Measurements from ENCODE around the gene ERG28. TPM values are rescaled to one million over a fixed set of nuclear protein-coding genes. Genes with fewer than 3 reads are reported as not detected.

ERG28 gene
- polyA plus RNA-seq, 3 donors = 1.6 to 8.2 (median 5.7) TPM

GRCh38 chr14:75649773-75650172 is 10.9 kb downstream of the ERG28 start:
- Histone ChIP-seq H4K20me1 (ENCODE audit: insufficient read depth, low read length) (no peaks in the 10 kb centered on the region), H3K4me2 (replicated peaks; ENCODE audit: extremely low read depth, low read length, poor library complexity, severe bottlenecking) (no peak overlapping the region), H3K27me3 (ENCODE audit: control insufficient read depth in 2 of 2, insufficient read depth in 2 of 2, low read length in 2 of 2) (no peaks in the 10 kb centered on the region), H3K4me3 (replicated peaks in 1 of 3; ENCODE audit: low read depth in 2 of 3, low read length in 3 of 3) (no peak overlapping the region), H3K9ac (ENCODE audit: insufficient read depth, low read length, poor library complexity, severe bottlenecking) (no peak overlapping the region), H3K27ac (ENCODE audit: low read depth in 1 of 2, low read length in 2 of 2) (no peak overlapping the region), H3K9me3 (replicated peaks in 1 of 2; ENCODE audit: control insufficient read depth in 1 of 2, insufficient read depth in 1 of 2, low read length in 2 of 2) (no peaks in the 10 kb centered on the region), H3K79me2 (ENCODE audit: insufficient read depth, low read length) (no peaks in the 10 kb centered on the region), H3K4me1 (ENCODE audit: control insufficient read depth in 1 of 2, insufficient read depth in 2 of 2, low read length in 2 of 2) (no peaks in the 10 kb centered on the region), H3K36me3 (replicated peaks in 1 of 2; ENCODE audit: control insufficient read depth in 1 of 2, insufficient read depth in 2 of 2, low read length in 2 of 2) (peaks cover 48 to 77% of the 10 kb centered on the region in 2 donors), H2AFZ (ENCODE audit: insufficient read depth, low read depth, low read length, poor library complexity, severe bottlenecking) (no peak overlapping the region)
- 100% methylated on average over 1 of the region's 1 CpG for WGBS (ENCODE audit: insufficient coverage)
- no peak for TF ChIP-seq CTCF (IDR thresholded peaks at IDR 0.05)
- Mint-ChIP-seq H3K4me3 (no peak overlapping the region), H3K36me3 (peaks cover 58 to 81% of the 10 kb centered on the region in 2 donors), H3K27ac (peak overlapping the region in 2 of 7 donors; percentile 28 to 46), H3K9me3 (no peaks in the 10 kb centered on the region), H3K27me3 (ENCODE audit: low read depth in 3 of 3) (no peaks in the 10 kb centered on the region), H3K4me1 (peaks cover 3% of the 10 kb centered on the region)
- intact Hi-C loops (cut with micrococcal nuclease) = loop anchor here (5.0 kb wide), 1 partner anchor 32 kb away; no protein-coding TSS in a partner anchor
- DNase-seq = no peak

GRCh38 chr14:75649337-75649736 is 11.3 kb downstream of the ERG28 start:
- no peaks in the 10 kb centered on the region for H3K9me3 Mint-ChIP-seq
- Histone ChIP-seq H4K20me1 (ENCODE audit: insufficient read depth, low read length) (peaks cover 3% of the 10 kb centered on the region), H3K4me1 (ENCODE audit: control insufficient read depth in 1 of 2, insufficient read depth in 2 of 2, low read length in 2 of 2) (no peaks in the 10 kb centered on the region), H3K27ac (ENCODE audit: low read depth in 1 of 2, low read length in 2 of 2) (no peak overlapping the region), H3K9me3 (replicated peaks in 1 of 2; ENCODE audit: control insufficient read depth in 1 of 2, insufficient read depth in 1 of 2, low read length in 2 of 2) (no peaks in the 10 kb centered on the region), H3K79me2 (ENCODE audit: insufficient read depth, low read length) (no peaks in the 10 kb centered on the region), H3K4me3 (replicated peaks in 1 of 3; ENCODE audit: low read depth in 2 of 3, low read length in 3 of 3) (no peak overlapping the region), H3K27me3 (ENCODE audit: control insufficient read depth in 2 of 2, insufficient read depth in 2 of 2, low read length in 2 of 2) (no peaks in the 10 kb centered on the region), H3K9ac (ENCODE audit: insufficient read depth, low read length, poor library complexity, severe bottlenecking) (no peak overlapping the region), H3K36me3 (replicated peaks in 1 of 2; ENCODE audit: control insufficient read depth in 1 of 2, insufficient read depth in 2 of 2, low read length in 2 of 2) (peaks cover 52 to 82% of the 10 kb centered on the region in 2 donors), H2AFZ (ENCODE audit: insufficient read depth, low read depth, low read length, poor library complexity, severe bottlenecking) (no peak overlapping the region), H3K4me2 (replicated peaks; ENCODE audit: extremely low read depth, low read length, poor library complexity, severe bottlenecking) (no peak overlapping the region)
- 100% methylated on average over 1 of the region's 1 CpG for WGBS (ENCODE audit: insufficient coverage)
- no peaks in the 10 kb centered on the region for H3K27me3 Mint-ChIP-seq (ENCODE audit: low read depth in 3 of 3)
- H3K4me1 Mint-ChIP-seq = peaks cover 3% of the 10 kb centered on the region
- DNase-seq = no peak
- TF ChIP-seq CTCF (IDR thresholded peaks at IDR 0.05) = no peak
- H3K4me3 Mint-ChIP-seq = no peak overlapping the region
- H3K36me3 Mint-ChIP-seq = peaks cover 61 to 83% of the 10 kb centered on the region in 2 donors
- intact Hi-C loops (cut with micrococcal nuclease) = no loop called here
- no peak overlapping the region for H3K27ac Mint-ChIP-seq
